ENCODE data around the gene PDE11A.

DNA sequence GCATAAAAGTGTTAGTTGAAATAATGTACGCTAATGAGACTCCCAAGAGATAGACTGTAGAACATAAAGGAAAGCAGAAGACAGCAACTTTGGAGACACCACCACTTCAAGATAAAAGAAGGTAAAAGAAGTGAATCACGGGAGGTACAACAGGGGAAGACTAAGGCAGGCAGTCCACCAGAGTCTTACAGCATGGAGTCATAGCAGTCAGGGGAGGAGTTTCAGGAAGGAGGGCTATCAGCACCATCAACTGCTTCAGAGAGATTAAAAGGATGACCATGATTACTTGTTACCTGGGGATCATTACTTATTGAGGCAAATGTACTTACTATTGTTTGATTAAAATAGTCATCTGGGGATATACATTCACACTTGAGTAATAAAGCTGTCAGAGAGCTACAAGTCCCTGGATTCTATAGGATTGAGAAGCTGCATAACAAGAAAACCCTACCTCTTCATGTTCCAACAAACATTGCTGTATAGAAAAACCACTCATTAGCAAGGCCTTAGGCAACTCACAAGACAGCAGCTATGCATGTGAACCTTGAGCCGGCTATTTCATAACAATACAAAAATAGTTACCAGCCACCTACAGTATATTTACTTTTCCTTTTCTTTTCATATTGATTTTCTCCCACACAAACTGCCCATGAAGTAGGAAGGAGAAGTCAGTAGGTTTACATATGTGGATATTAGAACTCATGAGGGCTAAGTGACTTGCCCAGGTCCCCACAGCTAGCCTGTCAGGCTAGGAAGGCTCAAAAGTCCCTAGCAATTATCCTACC is 101.7 kb downstream of the PDE11A start:
- TF ChIP-seq, protein P1, sequence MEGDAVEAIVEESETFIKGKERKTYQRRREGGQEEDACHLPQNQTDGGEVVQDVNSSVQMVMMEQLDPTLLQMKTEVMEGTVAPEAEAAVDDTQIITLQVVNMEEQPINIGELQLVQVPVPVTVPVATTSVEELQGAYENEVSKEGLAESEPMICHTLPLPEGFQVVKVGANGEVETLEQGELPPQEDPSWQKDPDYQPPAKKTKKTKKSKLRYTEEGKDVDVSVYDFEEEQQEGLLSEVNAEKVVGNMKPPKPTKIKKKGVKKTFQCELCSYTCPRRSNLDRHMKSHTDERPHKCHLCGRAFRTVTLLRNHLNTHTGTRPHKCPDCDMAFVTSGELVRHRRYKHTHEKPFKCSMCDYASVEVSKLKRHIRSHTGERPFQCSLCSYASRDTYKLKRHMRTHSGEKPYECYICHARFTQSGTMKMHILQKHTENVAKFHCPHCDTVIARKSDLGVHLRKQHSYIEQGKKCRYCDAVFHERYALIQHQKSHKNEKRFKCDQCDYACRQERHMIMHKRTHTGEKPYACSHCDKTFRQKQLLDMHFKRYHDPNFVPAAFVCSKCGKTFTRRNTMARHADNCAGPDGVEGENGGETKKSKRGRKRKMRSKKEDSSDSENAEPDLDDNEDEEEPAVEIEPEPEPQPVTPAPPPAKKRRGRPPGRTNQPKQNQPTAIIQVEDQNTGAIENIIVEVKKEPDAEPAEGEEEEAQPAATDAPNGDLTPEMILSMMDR (IDR thresholded peaks at IDR 0.05 in 8 of 11, conservative IDR thresholded peaks at IDR 0.05 in 3 of 11), result no peak
- no peak for TF ChIP-seq POLR2AphosphoS5 (IDR thresholded peaks at IDR 0.05)
